ENCODE measurements around the gene ATG9B.
A peak's percentile ranks its signal among the peaks of the same experiment; 100 is the strongest.

The ATG9B gene

DNA sequence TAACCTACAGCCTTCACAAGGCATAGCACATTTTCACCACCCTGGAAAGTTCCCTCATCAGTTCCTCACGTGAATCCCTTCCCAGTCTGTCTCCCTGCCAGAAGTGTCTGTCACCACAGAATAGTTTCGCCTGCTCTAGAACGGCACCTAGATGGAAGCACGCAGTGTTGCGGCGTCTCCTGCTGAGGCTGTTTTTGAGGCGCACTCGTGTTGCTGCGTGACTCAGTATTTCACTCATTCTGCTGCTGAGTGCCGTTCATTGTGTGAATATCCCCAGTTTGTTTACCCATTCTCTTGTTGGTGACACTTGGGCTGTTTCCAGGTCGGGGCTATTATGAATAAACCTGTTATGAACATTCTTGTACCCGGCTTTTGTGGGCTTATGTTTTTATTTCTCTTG lies 20.7 kb downstream of the ATG9B start:
- DNase-seq (ENCODE audit: low read depth in 1 of 2, low spot score in 1 of 2): no peak

DNA sequence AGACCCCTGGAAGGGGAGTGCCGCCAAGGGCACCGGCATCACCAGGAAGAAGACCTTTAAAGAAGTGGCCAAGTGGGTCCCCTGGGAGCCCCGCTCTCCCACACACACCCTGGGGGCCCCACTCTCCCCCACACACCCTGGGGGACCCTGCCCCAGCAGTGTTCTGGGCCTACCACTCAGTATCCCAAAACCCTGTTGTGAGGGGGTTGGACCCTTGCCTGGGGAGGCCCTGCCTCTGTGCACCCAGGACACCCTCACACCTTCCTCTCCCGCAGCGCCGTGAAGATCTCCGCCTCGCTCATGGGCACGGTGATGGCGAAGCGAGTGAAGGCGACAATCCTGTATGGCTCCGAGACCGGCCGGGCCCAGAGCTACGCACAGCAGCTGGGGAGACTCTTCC lies 22.7 kb downstream of the ATG9B start:
- DNase-seq (ENCODE audit: low read depth in 1 of 2, low spot score in 1 of 2): no peak

DNA sequence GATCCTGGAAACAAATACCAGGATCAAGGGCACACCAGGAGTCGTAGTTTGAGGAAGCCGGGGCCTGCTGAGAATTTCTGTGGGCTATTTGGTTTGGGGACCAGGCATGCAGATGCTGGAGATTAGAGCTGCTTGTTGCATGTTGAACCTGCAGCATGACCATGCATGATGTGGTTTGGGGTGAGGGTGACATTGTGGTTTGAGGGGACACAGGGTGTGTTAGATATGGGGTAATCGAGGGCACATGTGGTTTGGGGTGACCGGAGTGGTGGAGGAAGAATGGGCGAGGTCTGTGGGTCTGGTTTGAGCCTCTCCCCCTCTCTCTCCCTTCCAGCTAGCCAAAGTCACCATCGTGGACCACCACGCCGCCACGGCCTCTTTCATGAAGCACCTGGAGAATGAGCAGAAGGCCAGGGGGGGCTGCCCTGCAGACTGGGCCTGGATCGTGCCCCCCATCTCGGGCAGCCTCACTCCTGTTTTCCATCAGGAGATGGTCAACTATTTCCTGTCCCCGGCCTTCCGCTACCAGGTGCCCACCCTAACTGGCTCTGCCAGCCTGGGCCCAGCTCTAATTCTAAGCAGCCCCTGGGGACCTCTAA lies 23.3 kb downstream of the ATG9B start:
- DNase-seq (ENCODE audit: low read depth in 1 of 2, low spot score in 1 of 2): no peak

DNA sequence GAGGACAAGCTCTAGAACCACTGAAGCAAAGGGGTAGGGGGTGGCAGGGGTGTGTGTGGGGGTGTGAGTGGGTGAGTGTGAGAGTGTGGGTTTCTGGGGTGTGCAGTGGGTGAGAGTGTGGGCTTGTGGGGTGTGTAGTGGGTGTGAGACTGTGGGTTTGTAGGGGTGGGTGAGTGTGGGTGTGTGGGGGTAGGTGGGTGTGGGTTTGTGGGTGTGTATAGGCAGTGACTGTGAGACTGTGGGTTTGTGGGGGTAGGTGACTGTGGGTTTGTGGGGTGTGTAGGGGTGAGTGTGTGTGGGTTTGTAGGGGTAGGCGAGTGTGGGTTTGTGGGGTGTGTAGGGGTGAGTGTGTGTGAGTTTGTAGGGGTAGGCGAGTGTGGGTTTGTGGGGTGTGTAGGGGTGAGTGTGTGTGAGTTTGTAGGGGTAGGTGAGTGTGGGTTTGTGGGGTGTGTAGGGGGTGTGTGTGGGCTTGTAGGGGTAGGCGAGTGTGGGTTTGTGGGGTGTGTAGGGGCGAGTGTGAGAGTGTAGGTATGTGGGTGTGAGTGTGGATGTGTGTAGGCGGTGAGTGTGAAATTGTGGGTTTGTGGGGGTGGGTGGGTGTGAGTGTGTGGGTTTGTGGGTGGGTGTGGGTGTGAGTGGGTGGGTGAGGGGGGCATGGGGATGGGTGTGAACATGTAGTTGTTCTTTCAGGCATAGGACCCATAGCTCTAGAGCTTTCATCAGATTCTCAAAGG lies 24.6 kb downstream of the ATG9B start:
- no peak for DNase-seq (ENCODE audit: low read depth in 1 of 2, low spot score in 1 of 2)

DNA sequence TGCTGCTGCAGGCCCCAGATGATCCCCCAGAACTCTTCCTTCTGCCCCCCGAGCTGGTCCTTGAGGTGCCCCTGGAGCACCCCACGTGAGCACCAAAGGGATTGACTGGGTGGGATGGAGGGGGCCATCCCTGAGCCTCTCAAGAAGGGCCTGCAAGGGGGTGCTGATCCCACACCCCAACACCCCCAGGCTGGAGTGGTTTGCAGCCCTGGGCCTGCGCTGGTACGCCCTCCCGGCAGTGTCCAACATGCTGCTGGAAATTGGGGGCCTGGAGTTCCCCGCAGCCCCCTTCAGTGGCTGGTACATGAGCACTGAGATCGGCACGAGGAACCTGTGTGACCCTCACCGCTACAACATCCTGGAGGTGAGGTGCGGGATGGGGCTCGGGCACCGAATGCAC lies 25.3 kb downstream of the ATG9B start:
- no peak for DNase-seq (ENCODE audit: low read depth in 1 of 2, low spot score in 1 of 2)

DNA sequence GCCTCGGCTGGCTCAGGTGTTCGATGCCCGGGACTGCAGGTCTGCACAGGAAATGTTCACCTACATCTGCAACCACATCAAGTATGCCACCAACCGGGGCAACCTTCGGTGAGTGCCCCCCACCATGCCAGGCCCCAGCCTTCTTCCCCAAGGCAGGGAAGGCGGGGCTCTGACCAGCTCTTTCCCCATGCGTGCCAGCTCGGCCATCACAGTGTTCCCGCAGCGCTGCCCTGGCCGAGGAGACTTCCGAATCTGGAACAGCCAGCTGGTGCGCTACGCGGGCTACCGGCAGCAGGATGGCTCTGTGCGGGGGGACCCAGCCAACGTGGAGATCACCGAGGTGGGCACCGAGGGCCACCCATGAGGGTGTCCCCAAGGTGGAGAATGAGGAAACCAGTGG lies 26.0 kb downstream of the ATG9B start:
- no peak for DNase-seq (ENCODE audit: low read depth in 1 of 2, low spot score in 1 of 2)

DNA sequence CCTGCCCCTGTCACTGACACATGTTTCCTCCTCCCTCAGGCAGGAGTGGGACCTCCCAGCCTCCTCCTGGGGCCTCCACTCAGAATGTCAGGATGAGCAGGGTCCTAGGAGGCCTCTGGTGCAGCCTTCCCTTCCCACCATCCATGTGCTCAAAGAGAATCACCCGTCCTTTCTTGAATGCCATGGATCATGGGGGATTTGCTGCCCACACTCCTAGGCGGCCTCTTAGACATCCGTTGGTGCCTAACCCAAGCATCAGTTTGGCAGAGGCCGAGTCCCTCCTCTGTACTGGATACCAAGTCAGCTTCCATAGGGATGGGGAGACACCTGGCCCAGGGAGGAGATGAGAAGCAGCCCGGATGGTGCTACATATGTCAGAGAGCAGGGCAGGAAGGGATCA lies 26.5 kb downstream of the ATG9B start:
- DNase-seq (ENCODE audit: low read depth in 1 of 2, low spot score in 1 of 2): no peak

DNA sequence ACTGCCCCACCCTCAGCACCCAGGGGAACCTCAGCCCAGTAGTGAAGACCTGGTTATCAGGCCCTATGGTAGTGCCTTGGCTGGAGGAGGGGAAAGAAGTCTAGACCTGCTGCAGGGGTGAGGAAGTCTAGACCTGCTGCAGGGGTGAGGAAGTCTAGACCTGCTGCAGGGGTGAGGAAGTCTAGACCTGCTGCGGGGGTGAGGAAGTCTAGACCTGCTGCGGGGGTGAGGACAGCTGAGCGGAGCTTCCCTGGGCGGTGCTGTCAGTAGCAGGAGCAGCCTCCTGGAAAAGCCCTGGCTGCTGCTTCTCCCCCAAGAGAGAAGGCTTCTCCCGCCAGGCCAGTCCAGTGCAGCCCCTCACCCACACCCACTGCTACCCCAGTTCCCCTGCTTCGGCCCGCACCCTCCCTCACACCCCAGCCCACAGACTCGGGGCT lies 27.2 kb downstream of the ATG9B start:
- DNase-seq (ENCODE audit: low read depth in 1 of 2, low spot score in 1 of 2): no peak

DNA sequence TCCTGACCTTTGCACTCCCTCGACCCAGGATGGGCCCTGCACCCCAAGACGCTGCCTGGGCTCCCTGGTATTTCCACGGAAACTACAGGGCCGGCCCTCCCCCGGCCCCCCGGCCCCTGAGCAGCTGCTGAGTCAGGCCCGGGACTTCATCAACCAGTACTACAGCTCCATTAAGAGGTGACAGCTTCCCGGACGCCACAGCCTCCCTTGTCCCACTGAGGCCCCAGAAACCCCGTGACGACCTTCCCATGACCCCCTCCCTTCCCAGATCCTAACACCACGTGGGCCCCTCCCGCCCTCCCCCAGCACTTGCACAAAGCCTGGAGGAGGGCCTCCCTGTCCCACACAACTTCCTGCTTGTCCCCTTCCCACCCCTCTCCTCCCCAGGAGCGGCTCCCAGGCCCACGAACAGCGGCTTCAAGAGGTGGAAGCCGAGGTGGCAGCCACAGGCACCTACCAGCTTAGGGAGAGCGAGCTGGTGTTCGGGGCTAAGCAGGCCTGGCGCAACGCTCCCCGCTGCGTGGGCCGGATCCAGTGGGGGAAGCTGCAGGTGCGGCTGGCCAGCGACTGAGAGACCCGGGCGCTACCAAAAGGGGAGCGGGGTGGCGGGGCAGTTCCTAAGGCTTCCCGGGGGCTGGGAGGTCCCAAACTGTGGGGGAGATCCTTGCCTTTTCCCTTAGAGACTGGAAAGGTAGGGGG lies 27.8 kb downstream of the ATG9B start:
- DNase-seq (ENCODE audit: low read depth in 1 of 2, low spot score in 1 of 2): no peak

DNA sequence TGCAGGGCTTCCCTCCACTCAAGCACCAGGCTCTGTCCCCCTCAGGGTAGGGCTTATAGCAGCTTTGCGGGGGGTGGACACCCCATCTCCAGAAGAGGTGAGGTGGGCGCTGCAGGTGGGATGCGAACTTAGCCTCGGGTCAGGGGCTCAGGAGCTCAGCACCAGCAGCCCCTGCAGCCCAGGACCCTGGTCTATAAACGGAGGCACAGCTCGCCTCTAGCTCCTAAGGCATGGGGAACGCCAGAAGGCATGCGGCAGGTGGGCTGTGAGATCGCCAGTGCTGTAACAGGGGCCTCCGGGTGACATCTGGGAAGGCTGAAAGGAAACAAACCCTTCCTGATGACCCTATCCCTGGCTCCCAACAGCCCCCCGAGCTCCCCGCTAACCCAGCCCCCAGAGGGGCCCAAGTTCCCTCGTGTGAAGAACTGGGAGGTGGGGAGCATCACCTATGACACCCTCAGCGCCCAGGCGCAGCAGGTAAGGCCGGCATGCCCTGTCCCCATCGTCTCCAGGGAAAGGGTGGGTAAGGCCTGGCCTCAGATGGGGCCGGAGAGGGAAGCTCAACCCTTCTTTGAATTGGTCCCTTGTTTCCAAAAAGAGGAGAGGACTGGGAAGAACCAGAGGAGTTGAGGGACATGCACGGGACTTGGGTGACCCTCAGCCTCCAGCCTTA lies 29.3 kb downstream of the ATG9B start:
- no peak for DNase-seq (ENCODE audit: low read depth in 1 of 2, low spot score in 1 of 2)

DNA sequence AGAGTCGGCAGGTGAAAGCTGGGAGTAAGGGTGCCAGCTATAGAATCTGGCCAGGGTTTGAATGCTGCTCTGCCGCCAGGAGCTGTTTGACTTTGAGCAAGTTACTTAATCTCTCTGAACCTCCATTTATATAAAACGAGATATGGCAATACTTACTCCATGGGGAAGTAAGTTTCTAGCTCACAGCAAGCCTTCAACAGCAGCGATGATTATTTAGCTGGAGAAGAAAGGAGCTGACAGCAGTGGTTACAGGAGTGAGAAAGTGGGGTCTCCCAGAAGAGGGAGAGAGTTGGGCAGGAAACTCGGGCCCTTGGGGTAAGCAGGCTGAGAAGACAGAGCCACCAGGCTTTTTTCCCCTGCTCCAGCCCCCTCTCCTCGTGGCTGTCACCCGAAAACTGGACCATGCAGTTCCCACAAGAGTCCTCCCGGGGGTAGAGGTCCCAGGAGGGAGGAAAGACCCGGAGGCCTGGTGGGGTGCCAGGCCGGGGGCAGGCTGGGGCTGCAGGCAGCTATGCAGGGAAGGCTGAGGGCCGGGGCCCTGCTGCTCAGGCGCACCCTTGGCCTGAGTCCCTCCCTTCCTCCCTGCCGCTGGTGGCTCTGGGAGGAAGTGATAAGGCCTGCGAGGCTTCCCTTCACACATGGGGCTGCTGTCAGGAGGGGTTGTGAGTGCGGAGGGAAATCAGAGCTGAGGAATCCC lies 30.0 kb downstream of the ATG9B start:
- no peak for DNase-seq (ENCODE audit: low read depth in 1 of 2, low spot score in 1 of 2)

DNA sequence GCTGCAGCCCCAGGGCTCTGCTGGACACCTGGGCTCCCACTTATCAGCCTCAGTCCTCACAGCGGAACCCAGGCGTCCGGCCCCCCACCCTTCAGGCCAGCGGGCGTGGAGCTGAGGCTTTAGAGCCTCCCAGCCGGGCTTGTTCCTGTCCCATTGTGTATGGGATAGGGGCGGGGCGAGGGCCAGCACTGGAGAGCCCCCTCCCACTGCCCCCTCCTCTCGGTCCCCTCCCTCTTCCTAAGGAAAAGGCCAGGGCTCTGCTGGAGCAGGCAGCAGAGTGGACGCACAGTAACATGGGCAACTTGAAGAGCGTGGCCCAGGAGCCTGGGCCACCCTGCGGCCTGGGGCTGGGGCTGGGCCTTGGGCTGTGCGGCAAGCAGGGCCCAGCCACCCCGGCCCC lies 30.8 kb downstream of the ATG9B start:
- no peak for DNase-seq (ENCODE audit: low read depth in 1 of 2, low spot score in 1 of 2)

DNA sequence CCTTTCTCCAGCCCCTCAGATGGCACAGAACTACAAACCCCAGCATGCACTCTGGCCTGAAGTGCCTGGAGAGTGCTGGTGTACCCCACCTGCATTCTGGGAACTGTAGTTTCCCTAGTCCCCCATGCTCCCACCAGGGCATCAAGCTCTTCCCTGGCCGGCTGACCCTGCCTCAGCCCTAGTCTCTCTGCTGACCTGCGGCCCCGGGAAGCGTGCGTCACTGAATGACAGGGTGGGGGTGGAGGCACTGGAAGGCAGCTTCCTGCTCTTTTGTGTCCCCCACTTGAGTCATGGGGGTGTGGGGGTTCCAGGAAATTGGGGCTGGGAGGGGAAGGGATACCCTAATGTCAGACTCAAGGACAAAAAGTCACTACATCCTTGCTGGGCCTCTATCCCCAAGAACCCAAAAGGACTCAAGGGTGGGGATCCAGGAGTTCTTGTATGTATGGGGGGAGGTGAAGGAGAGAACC lies 31.4 kb downstream of the ATG9B start:
- no peak for DNase-seq (ENCODE audit: low read depth in 1 of 2, low spot score in 1 of 2)

DNA sequence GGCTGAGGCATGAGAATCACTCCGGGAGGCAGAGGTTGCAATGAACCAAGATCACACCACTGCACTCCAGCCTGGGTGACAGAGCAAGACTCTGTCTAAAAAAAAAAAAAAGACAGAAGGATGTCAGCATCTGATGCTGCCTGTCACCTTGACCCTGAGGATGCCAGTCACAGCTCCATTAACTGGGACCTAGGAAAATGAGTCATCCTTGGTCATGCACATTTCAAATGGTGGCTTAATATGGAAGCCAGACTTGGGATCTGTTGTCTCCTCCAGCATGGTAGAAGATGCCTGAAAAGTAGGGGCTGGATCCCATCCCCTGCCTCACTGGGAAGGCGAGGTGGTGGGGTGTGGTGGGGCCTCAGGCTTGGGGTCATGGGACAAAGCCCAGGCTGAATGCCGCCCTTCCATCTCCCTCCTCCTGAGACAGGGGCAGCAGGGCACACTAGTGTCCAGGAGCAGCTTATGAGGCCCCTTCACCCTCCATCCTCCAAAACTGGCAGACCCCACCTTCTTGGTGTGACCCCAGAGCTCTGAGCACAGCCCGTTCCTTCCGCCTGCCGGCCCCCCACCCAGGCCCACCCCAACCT lies 32.1 kb downstream of the ATG9B start:
- DNase-seq (ENCODE audit: low read depth in 1 of 2, low spot score in 1 of 2): no peak

DNA sequence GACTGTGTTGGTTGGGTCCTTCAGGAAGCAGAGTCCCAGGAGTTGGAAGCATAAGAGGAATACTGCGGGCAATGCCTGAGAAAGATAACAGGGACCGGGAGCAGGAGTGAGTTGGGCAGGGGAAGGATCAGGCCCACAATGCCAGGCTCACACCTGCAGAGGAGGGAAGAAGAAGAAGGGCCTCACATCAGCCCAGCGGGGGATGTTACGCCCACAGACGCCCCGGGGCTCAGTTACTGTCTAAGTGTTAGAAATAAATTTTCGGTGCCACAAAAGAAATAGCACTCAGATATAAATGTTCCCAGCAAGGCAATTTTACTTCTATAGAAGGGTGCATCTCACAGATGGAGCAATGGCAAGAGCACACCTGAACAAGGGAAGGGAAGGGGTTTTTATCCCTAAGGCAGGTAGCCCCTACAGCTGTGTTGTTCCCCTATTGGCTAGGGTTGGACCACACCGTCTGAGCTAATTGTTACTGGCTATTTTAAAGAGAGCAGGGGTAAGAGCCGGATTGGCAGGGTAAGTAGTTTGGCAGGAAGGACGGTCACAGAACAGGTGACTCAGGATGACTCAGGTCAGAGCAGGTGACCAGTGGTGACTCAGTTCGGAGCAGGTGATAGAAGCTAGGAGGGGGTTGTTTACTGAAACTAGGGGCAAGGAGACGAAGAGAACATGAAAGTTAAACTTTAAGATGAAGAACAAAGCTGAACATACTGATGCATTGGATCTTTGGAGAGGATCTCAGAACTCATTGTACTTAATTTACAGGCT lies 33.7 kb downstream of the ATG9B start, which contains the start of gene NOS3:
NOS3 (plus strand) TSS at position 602 of the 771 bp plus-strand sequence. CDS start 2,787 bp downstream, outside the sequence.
- DNase-seq (ENCODE audit: low read depth in 1 of 2, low spot score in 1 of 2): no peak

DNA sequence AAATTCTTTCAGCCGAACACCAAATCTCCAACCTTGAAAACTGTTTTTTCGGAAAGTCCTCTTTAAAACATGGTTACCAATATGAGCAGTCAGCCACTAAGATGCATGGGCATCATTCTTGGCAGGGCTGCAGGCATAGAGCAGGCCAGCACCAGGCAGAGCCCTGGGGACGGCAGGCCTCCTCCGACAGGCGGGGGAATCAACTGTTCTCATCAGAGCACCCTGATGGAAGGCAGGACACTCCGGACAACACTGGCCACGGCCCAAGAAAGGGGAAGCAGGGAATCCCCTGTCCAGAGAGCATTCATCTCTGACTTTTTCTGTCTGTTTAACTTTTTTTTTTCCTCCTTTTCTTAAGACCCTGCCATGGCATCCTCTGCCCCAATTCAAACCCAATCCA lies 34.8 kb downstream of the ATG9B start:
- no peak for DNase-seq (ENCODE audit: low read depth in 1 of 2, low spot score in 1 of 2)

DNA sequence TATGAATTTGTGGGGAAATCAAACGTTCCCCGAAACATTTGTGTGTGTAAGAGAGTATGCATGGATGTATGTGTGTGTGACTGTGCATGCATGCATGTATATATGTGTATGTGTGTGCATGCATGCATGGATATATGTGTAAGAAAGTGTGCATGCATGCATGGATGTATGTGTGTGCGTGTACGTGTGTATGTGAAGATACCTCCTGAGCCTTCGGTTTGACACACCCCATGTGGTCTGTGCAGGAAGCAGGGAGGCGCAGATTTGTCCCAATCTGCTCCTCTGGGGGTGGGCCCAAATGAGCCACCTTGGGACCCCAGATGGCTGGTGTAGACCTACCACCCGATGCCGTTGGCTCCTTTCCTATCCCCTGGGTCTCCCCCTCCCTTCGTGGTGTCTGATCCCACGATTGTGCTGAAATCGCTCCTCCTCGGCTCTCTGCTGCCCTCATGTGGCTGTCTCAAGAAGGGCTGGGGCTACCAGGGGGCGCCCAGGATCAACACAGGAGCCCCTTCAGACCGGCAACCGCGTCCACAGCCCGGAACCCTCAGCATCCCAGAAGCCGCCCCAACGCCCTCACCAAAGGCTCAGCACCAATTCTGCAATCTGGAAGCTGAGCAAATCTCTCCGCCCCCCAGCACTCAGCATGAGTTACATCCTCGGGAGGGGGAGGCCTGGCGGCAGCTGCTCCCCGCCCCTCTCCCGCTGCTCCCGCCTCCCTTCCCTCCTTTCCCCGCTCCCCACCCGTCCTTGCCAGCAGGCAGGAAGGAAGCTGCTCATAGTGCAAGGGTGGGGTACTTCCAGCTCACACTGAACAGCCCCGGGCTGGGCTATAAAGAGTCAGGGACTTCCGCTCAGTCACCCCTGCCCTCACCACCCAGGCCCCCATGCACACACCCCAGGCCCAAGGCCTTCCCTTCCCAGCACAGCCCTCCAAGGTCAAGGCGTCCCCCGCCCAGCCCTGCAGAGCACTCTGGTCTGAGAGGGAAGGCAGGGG lies 35.8 kb downstream of the ATG9B start:
- DNase-seq (ENCODE audit: low read depth in 1 of 2, low spot score in 1 of 2): peak; percentile 50 to 59

DNA sequence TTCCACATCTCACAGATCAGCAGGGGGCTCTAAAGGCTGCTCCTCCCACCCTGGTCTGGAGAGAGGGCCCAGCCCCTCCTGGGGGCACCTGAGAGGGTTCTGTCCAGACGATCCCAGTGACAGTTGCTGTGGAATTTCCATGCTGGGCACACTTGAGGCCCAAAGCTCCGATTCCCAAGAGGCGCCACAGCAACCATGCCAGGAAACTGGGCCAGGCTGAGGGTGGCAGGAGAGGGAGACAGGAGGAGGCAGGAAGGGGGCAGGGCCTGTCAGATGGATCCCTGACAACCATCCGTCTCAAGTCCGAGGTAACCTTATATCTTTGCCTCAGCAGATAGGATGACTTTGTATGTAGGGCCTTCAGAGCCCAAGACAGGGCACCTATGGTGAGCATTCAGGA lies 37.7 kb downstream of the ATG9B start:
- DNase-seq (ENCODE audit: low read depth in 1 of 2, low spot score in 1 of 2): no peak

DNA sequence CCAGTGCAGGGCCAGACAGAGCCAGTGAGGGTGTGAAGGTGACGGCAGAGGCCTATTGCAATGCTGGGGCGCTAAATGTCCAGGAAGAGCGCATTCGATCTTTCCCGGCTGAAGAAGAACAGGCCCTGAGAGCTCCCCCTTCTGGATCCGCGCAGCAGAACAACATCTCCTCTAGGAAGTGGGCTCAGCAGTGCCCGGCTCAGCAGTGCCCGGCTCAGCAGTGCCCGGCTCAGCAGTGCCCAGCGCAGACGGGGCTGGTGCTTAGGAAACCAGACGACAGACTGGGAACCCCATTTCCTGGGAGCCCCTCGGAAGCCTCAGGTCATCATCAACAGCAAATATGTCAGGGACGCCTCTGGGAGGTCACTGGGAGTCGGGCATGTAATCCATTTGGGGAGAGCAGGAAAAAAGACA lies 38.2 kb downstream of the ATG9B start:
- DNase-seq (ENCODE audit: low read depth in 1 of 2, low spot score in 1 of 2): no peak
